HepG2 (cell line): ENCODE measurements around the gene TATDN3. TPM values are rescaled to one million over a fixed set of nuclear protein-coding genes. Genes with fewer than 3 reads are reported as not detected.

Experiments used
- DDIT3 ChIP-seq: sonication (generic); formaldehyde crosslinking; IDR thresholded peaks from 2 replicates; pipeline ENCODE4 v1.4.0; 2020; ENCODE audit warnings: mild to moderate bottlenecking, missing genetic modification reagents
- ELF3 ChIP-seq: IDR thresholded peaks from 2 replicates; pipeline ENCODE4 v1.6.1; 2016; ENCODE audit warnings: missing genetic modification reagents, missing compliant biosample characterization
- FOXA3 ChIP-seq: IDR thresholded peaks from 2 replicates; pipeline ENCODE4 v1.6.1; 2016; ENCODE audit warnings: missing genetic modification reagents, missing compliant biosample characterization
- FOXP4 ChIP-seq: sonication (generic); formaldehyde crosslinking; IDR thresholded peaks from 2 replicates; pipeline ENCODE4 v1.4.0; 2020; ENCODE audit warnings: missing genetic modification reagents
- MIER3 ChIP-seq: IDR thresholded peaks from 2 replicates; pipeline ENCODE4 v1.6.1; 2016; ENCODE audit warnings: missing compliant biosample characterization, borderline replicate concordance
- PHF20 ChIP-seq: sonication (generic); formaldehyde crosslinking; IDR thresholded peaks from 2 replicates; pipeline ENCODE4 v1.5.0; 2020; ENCODE audit warnings: mild to moderate bottlenecking, missing genetic modification reagents
- PRDM10 ChIP-seq: sonication (generic); formaldehyde crosslinking; IDR thresholded peaks from 2 replicates; pipeline ENCODE4 v1.4.0; 2020; ENCODE audit warnings: low read depth, missing genetic modification reagents
- SALL1 ChIP-seq: sonication (generic); formaldehyde crosslinking; IDR thresholded peaks from 2 replicates; pipeline ENCODE4 v1.8.0; 2022; ENCODE audit warnings: mild to moderate bottlenecking, missing genetic modification reagents
- SATB2 ChIP-seq: sonication (generic); formaldehyde crosslinking; IDR thresholded peaks from 2 replicates; pipeline ENCODE4 v1.5.0; 2020; ENCODE audit warnings: missing genetic modification reagents
- SIN3B ChIP-seq: fragments of 150-350 bp; IDR thresholded peaks from 2 replicates; pipeline ENCODE4 v1.6.1; 2014; ENCODE audit warnings: low read length
- SOX5 ChIP-seq: IDR thresholded peaks from 2 replicates; pipeline ENCODE4 v1.6.1; 2016; ENCODE audit warnings: borderline replicate concordance
- SRSF4 ChIP-seq: fragments of 200-400 bp; formaldehyde crosslinking; IDR thresholded peaks from one replicate; pipeline ENCODE4 v1.6.1; 2018; ENCODE audit warnings: mild to moderate bottlenecking, low read depth, low read length, moderate library complexity; ENCODE audit not compliant: poor library complexity, severe bottlenecking
- THRA ChIP-seq: sonication (generic); formaldehyde crosslinking; IDR thresholded peaks from 2 replicates; pipeline ENCODE4 v1.4.0; 2020; ENCODE audit warnings: missing genetic modification reagents, borderline replicate concordance
- ZNF143 ChIP-seq: sonication (generic); formaldehyde crosslinking; IDR thresholded peaks from 2 replicates; pipeline ENCODE4 v1.4.0; 2020; ENCODE audit warnings: missing genetic modification reagents
- ZNF207 ChIP-seq: fragments of 450-650 bp; IDR thresholded peaks from 2 replicates; pipeline ENCODE4 v1.6.1; 2016; ENCODE audit warnings: antibody characterized with exemption, borderline replicate concordance
- ZNF274 ChIP-seq: sonication (generic); formaldehyde crosslinking; IDR thresholded peaks from 2 replicates; pipeline ENCODE4 v1.5.1; 2020; ENCODE audit warnings: mild to moderate bottlenecking, missing genetic modification reagents
- ZNF276 ChIP-seq: sonication (generic); formaldehyde crosslinking; IDR thresholded peaks from 2 replicates; pipeline ENCODE4 v1.4.0; 2020; ENCODE audit warnings: mild to moderate bottlenecking, low read depth, missing genetic modification reagents
- ZNF282 ChIP-seq: fragments of 450-650 bp; IDR thresholded peaks from 2 replicates; pipeline ENCODE4 v1.6.1; 2018; ENCODE audit not compliant: partially characterized antibody
- ZNF317 ChIP-seq: sonication (generic); formaldehyde crosslinking; IDR thresholded peaks from 2 replicates; pipeline ENCODE4 v1.5.0; 2020; ENCODE audit warnings: mild to moderate bottlenecking, missing genetic modification reagents
- ZNF382 ChIP-seq: sonication (generic); formaldehyde crosslinking; IDR thresholded peaks from 2 replicates; pipeline ENCODE4 v1.5.0; 2020; ENCODE audit warnings: missing genetic modification reagents, mild to moderate bottlenecking, borderline replicate concordance
- ZNF44 ChIP-seq: sonication (generic); formaldehyde crosslinking; IDR thresholded peaks from 2 replicates; pipeline ENCODE4 v1.5.1; 2020; ENCODE audit warnings: mild to moderate bottlenecking, missing genetic modification reagents
- ZNF619 ChIP-seq: sonication (generic); formaldehyde crosslinking; IDR thresholded peaks from 2 replicates; pipeline ENCODE4 v1.4.0; 2020; ENCODE audit warnings: mild to moderate bottlenecking, missing genetic modification reagents
- ZNF7 ChIP-seq: IDR thresholded peaks from 2 replicates; pipeline ENCODE4 v1.6.1; 2016; ENCODE audit warnings: missing biosample characterization, missing genetic modification reagents
- polyA plus RNA-seq, 8 experiments: library from polyadenylated mRNA; depleted of rRNA in 3 of 8; stranded (reverse) in 7 of 8; unstranded in 1 of 8; fragments of >200 nt; fragmentation: Illumina TruSeq in 4 of 8; extraction: Trizol in 4 of 8; gene quantifications; 2 replicates each; pipeline versions ENCODE4 v1.2.1 to v1.2.3, GENCODE V29; 2011 to 2016; ENCODE audit warnings: low read depth in 4 of 8, missing spikeins in 1 of 8, mixed read lengths in 1 of 8; ENCODE audit not compliant: insufficient read depth in 1 of 8
- total RNA-seq, 5 experiments: library from RNA; depleted of rRNA; stranded (reverse); fragments of >200 nt; fragmentation: Illumina TruSeq; extraction: Trizol; gene quantifications; 2 replicates each; pipeline ENCODE4 v1.2.3, GENCODE V29; 2016; ENCODE audit warnings: low read depth in 1 of 5

The TATDN3 gene
- total and polyA plus RNA-seq, 2 of the 13 experiments (the other 11 are each of a cell fraction or from before 2014, with no cell fraction given): 7.3 to 8.6 TPM

GRCh38 chr1:212794561-212795014 is 2.9 kb downstream of the TATDN3 start (continued):
- TF ChIP-seq SRSF4 (no peak), PRDM10 (CRISPR knock-in tag) (no peak), SATB2 (CRISPR knock-in tag) (no peak), ZNF274 (CRISPR knock-in tag) (no peak), ZNF317 (no peak), ZNF282 (no peak), SIN3B (no peak), ZNF7 (CRISPR knock-in tag) (no peak), DDIT3 (CRISPR knock-in tag) (no peak), SOX5 (peak; percentile 91), ZNF382 (no peak), ZNF276 (CRISPR knock-in tag) (no peak), ZNF143 (CRISPR knock-in tag) (no peak), SALL1 (CRISPR knock-in tag) (no peak), MIER3 (0 out of 2 replicates have a peak, but pooled peaks have one; percentile 15), THRA (CRISPR knock-in tag) (0 out of 2 replicates have a peak, but pooled peaks have one; percentile 54), ELF3 (CRISPR knock-in tag) (peak; percentile 39; the same call in 1 of the 2 replicates), FOXA3 (CRISPR knock-in tag) (peak; percentile 77), FOXP4 (peak; percentile 68), ZNF619 (CRISPR knock-in tag) (no peak), ZNF44 (CRISPR knock-in tag) (peak; percentile 88; the same call in 1 of the 2 replicates), ZNF207 (no peak), PHF20 (no peak)
